ENCODE measurements around the gene CPNE1.
"Not testable (repeated sequence)": the region's sequence is repeated elsewhere in the genome, so short reads cannot be mapped to it uniquely, and the experiment has no call there.

The CPNE1 gene

DNA sequence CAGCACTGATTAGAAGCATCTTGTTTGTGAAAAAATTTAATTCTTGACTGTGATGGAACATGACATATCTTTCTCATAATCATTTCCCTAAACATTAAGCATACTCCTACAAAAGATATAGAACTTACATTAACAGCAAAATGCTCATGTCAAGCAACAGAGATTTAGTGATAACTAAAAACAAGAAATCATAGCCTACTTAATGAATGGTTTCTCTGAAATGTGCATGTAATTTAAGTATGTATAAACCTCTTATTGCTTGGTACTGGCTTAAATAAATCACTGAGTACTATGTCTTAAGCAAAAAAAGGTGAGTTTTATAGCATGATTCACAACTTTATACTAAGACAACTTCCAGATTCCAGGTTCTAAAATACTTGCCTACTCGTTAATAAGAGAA is 43.8 kb upstream of the CPNE1 start:
- H3K27ac ChIP-seq = no peak overlapping the region
- DNase-seq (ENCODE audit: low spot score) = no peak
- TF ChIP-seq, protein P1, sequence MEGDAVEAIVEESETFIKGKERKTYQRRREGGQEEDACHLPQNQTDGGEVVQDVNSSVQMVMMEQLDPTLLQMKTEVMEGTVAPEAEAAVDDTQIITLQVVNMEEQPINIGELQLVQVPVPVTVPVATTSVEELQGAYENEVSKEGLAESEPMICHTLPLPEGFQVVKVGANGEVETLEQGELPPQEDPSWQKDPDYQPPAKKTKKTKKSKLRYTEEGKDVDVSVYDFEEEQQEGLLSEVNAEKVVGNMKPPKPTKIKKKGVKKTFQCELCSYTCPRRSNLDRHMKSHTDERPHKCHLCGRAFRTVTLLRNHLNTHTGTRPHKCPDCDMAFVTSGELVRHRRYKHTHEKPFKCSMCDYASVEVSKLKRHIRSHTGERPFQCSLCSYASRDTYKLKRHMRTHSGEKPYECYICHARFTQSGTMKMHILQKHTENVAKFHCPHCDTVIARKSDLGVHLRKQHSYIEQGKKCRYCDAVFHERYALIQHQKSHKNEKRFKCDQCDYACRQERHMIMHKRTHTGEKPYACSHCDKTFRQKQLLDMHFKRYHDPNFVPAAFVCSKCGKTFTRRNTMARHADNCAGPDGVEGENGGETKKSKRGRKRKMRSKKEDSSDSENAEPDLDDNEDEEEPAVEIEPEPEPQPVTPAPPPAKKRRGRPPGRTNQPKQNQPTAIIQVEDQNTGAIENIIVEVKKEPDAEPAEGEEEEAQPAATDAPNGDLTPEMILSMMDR (IDR thresholded peaks at IDR 0.05) = no peak

GRCh38 chr20:35706591-35707529 is 42.2 kb upstream of the CPNE1 start:
- H3K4me3 ChIP-seq; H3K27ac ChIP-seq; DNase-seq (ENCODE audit: low spot score): not testable (repeated sequence)

More for the DNA sequence above, 43.8 kb upstream of the CPNE1 start:
- H3K4me3 ChIP-seq = no peak overlapping the region

DNA sequence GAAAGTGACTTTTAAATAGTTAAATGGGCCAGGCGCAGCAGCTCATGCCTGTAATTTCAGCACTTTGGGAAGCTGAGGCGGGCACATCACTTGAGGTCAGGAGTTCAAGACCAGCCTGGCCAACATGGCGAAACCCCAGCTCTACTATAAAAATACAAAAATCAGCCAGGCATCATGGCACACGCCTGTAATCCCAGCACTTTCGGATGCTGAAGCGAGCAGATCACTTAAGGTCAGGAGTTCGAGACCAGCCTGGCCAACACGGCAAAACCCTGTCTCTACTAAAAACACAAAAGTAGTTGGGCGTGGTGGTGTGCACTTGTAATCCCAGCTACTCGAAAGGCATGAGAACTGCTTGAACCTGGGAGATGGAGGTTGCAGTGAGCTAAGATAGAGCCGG is 41.2 kb upstream of the CPNE1 start:
- not testable (repeated sequence) for DNase-seq (ENCODE audit: low spot score); H3K27ac ChIP-seq; H3K4me3 ChIP-seq

DNA sequence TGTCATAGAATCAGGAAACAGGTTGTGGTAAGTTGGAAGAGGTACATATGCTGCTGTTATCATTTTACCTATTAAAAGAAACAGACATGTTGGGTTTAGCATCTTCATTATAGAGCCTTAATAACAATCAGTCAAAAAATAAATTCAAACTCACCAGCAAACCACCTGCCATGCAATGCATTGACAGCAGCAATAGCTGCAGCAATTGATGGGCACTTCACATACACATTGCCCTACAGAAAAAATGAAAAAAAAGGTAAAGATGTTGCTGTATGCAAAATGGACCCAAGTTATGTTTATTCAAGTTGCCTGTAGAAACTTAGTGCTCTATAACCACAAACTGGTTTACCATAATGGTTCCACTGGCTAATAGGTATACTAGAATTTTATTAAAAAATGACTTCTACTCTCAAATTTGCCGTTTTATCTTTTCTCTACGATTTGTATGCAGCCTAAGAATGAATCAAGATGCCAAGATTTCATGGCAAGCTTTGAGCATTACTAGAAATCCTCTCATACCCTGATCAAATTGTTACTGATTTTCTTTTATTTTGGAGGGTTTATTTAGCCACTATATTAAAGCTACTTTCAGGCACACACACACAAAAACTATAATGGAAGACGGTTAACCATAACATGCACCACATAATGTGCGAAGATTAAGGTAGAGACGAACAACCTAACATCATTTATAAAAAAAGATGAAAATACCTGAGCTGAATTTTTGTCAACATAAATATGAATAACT is 40.0 kb upstream of the CPNE1 start:
- DNase-seq (ENCODE audit: low spot score) = no peak
- TF ChIP-seq, protein P1 (IDR thresholded peaks at IDR 0.05) = no peak
- no peak overlapping the region for H3K27ac ChIP-seq
- no peak overlapping the region for H3K4me3 ChIP-seq

GRCh38 chr20:35702824-35703695 is 38.4 kb upstream of the CPNE1 start:
- TF ChIP-seq, protein P1 (IDR thresholded peaks at IDR 0.05) = no peak
- no peak for DNase-seq (ENCODE audit: low spot score)
- no peak overlapping the region for H3K4me3 ChIP-seq
- H3K27ac ChIP-seq = no peak overlapping the region

DNA sequence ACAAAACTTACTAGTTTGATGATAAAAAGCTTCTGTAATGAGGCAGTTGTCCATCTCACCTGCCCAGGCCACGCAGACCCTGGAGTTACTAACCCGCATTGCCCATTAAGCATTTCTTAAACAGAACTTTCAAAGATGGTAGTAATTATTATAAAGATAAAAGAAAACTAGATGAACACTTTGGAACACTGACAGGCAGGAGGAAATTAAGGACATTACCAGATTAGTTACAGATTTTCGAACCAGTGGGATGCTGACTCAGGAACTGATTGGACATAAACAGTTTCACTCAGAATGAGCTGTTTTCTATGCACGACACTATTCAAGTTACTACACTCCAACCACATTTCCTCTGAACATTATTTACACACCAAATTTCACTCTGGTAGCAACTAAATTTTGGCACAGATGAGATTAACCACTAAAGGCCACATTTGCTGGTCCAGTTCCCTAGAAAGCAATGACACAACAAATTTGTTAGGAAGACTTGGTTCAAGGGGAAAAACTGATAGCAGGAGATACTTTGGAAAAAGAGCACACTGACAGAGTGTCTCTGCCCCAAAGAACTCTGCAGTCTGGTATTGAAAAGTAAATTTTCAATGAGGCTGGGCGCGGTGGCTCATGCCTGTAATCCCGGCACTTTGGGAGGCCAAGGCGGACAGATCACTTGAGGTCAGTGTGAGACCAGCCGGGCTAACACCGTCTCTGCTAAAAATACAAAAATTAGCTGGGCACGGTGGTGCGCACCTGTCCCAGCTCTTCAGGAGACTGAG is 37.5 kb upstream of the CPNE1 start:
- DNase-seq (ENCODE audit: low spot score) = no peak

More for the DNA sequence above, 37.5 kb upstream of the CPNE1 start:
- H3K4me3 ChIP-seq = no peak overlapping the region
- no peak overlapping the region for H3K27ac ChIP-seq
- TF ChIP-seq, protein P1 (IDR thresholded peaks at IDR 0.05) = no peak

Measured in coronary artery (tissue), 2 donors.